MCF 10A (cell line): Measurements from ENCODE around the gene TGIF2. TPM values are rescaled to one million over a fixed set of nuclear protein-coding genes. Genes with fewer than 3 reads are reported as not detected.

Source experiments
- BruUV-seq: library from RNA; stranded (reverse); fragments of 400-500 nt; replicated peaks from 2 replicates; lab custom pipeline; 2021; lab: Mats Ljungman, UMichigan
- CTCF ChIA-PET: fragments of 300-600 bp; sonication (Branson Sonifier 250); formaldehyde crosslinking; extraction: SDS; loops from one replicate; lab custom pipeline; 2021; ENCODE audit warnings: antibody characterized with exemption, inconsistent platforms; lab: Yijun Ruan, JAX
- POLR2A ChIA-PET: fragments of 300-600, 350-650 bp; sonication (Branson Sonifier 250); formaldehyde crosslinking; extraction: SDS; loops from one replicate; lab custom pipeline; 2020; ENCODE audit warnings: antibody characterized with exemption, inconsistent platforms; lab: Yijun Ruan, JAX
- DNase-seq: peaks from one replicate; pipeline ENCODE4 v3.0.0-alpha.2; 2018; ENCODE audit not compliant: unreplicated experiment
- H3K27ac Mint-ChIP-seq: one replicate; pipeline ENCODE4 v1.8.0; 2022; ENCODE audit warnings: mild to moderate bottlenecking, low read depth, mixed read lengths; ENCODE audit not compliant: unreplicated experiment
- H3K27me3 Mint-ChIP-seq: one replicate; pipeline ENCODE4 v1.8.0; 2022; ENCODE audit warnings: mixed read lengths; ENCODE audit not compliant: insufficient read depth, unreplicated experiment
- H3K36me3 Mint-ChIP-seq: one replicate; pipeline ENCODE4 v1.8.0; 2022; ENCODE audit warnings: mild to moderate bottlenecking, moderate library complexity, mixed read lengths; ENCODE audit not compliant: insufficient read depth, unreplicated experiment
- H3K4me1 Mint-ChIP-seq: one replicate; pipeline ENCODE4 v1.8.0; 2022; ENCODE audit warnings: mixed read lengths; ENCODE audit not compliant: insufficient read depth, unreplicated experiment
- H3K4me3 Mint-ChIP-seq: one replicate; pipeline ENCODE4 v1.8.0; 2022; ENCODE audit warnings: mild to moderate bottlenecking, moderate library complexity, mixed read lengths; ENCODE audit not compliant: unreplicated experiment
- H3K9me3 Mint-ChIP-seq: one replicate; pipeline ENCODE4 v1.8.0; 2022; ENCODE audit warnings: mixed read lengths; ENCODE audit not compliant: unreplicated experiment
- intact Hi-C: fragments of 100-400 bp; cut with micrococcal nuclease; formaldehyde crosslinking; loops from 2 replicates; pipeline ENCODE4 v1.14.1; 2022
- total RNA-seq: library from RNA; stranded (reverse); gene quantifications from 2 replicates; pipeline ENCODE4 v1.2.3, GENCODE V29; 2022
- TF ChIP-seq, protein P1 (sequence below): fragments of 200-600 bp; IDR thresholded peaks from one replicate; pipeline ENCODE4 v1.8.0; 2022; ENCODE audit warnings: antibody characterized with exemption, mild to moderate bottlenecking; ENCODE audit not compliant: unreplicated experiment

The TGIF2 gene
- total RNA-seq, 1 experiment from 2014 or later: 9.7 TPM

DNA sequence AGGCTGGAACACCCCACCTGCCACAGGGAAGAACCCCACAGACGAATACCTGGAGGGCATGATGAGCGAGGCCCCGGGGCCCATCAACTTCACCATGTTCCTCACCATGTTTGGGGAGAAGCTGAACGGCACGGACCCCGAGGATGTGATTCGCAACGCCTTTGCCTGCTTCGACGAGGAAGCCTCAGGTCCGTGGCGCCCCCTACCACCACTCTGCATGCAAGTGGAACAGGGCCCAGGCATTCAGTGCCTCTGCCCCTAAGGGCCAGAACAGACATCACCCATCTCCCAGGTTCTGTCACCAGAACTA lies 25.4 kb upstream of the TGIF2 start:
- TF ChIP-seq, protein P1, sequence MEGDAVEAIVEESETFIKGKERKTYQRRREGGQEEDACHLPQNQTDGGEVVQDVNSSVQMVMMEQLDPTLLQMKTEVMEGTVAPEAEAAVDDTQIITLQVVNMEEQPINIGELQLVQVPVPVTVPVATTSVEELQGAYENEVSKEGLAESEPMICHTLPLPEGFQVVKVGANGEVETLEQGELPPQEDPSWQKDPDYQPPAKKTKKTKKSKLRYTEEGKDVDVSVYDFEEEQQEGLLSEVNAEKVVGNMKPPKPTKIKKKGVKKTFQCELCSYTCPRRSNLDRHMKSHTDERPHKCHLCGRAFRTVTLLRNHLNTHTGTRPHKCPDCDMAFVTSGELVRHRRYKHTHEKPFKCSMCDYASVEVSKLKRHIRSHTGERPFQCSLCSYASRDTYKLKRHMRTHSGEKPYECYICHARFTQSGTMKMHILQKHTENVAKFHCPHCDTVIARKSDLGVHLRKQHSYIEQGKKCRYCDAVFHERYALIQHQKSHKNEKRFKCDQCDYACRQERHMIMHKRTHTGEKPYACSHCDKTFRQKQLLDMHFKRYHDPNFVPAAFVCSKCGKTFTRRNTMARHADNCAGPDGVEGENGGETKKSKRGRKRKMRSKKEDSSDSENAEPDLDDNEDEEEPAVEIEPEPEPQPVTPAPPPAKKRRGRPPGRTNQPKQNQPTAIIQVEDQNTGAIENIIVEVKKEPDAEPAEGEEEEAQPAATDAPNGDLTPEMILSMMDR: no peak
- Mint-ChIP-seq H3K9me3 (no peaks in the 10 kb centered on the region), H3K4me3 (no peak overlapping the region), H3K4me1 (peaks cover 8% of the 10 kb centered on the region), H3K27ac (no peak overlapping the region), H3K27me3 (no peaks in the 10 kb centered on the region), H3K36me3 (peaks cover 8% of the 10 kb centered on the region)
- POLR2A ChIA-PET: interaction anchor here (0.6 kb wide), 1 partner anchor 292 kb away, joined by 3 read pairs; no protein-coding TSS in a partner anchor
- intact Hi-C loops: no loop called here
- CTCF ChIA-PET: interaction anchor here (0.5 kb wide), 1 partner anchor 221 kb away, joined by 3 read pairs; no protein-coding TSS in a partner anchor
- no TSS peak for BruUV-seq
- DNase-seq: no peak

DNA sequence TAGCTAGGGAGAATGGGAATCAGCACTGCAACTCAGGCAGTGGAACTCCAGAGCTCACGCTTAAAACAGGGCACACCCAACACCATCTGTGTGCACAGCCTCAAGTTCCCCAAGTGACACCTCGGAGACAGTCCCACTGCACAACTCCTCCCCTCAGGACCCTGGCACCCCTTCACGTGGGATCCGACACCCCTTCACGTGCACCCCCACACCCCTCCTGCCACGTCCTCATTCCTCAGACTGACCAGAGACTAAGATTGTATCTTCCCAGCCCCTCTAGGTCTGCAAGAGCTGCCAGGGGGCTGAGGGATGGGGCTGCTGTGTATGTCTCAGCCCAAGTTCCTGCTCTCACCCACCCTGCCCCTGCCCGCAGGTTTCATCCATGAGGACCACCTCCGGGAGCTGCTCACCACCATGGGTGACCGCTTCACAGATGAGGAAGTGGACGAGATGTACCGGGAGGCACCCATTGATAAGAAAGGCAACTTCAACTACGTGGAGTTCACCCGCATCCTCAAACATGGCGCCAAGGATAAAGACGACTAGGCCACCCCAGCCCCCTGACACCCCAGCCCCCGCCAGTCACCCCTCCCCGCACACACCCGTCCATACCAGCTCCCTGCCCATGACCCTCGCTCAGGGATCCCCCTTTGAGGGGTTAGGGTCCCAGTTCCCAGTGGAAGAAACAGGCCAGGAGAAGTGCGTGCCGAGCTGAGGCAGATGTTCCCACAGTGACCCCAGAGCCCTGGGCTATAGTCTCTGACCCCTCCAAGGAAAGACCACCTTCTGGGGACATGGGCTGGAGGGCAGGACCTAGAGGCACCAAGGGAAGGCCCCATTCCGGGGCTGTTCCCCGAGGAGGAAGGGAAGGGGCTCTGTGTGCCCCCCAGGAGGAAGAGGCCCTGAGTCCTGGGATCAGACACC lies 24.4 kb upstream of the TGIF2 start:
- DNase-seq: no peak
- no peak overlapping the region for H3K4me3 Mint-ChIP-seq
- H3K4me1 Mint-ChIP-seq: peaks cover 8% of the 10 kb centered on the region
- no peaks in the 10 kb centered on the region for H3K9me3 Mint-ChIP-seq
- ChIA-PET POLR2A (interaction anchor here (0.6 kb wide), 2 partner anchors 87 to 291 kb away, joined by 3 read pairs; no protein-coding TSS in a partner anchor), CTCF (interaction anchor here (0.5 to 0.7 kb wide), 3 partner anchors 196 to 545 kb away, joined by 3 read pairs; no protein-coding TSS in a partner anchor)
- TF ChIP-seq, protein P1: no peak
- H3K36me3 Mint-ChIP-seq: peaks cover 8% of the 10 kb centered on the region
- intact Hi-C loops: no loop called here
- no peak overlapping the region for H3K27ac Mint-ChIP-seq
- no peaks in the 10 kb centered on the region for H3K27me3 Mint-ChIP-seq
- no TSS peak for BruUV-seq

DNA sequence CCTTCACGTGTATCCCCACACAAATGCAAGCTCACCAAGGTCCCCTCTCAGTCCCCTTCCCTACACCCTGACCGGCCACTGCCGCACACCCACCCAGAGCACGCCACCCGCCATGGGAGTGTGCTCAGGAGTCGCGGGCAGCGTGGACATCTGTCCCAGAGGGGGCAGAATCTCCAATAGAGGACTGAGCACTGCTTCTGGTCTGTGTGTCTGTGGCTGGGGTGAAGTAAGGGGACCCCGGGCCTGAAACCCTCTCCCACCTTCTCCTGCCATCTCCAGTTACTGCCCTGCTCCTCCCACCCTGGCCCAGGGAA lies 23.8 kb upstream of the TGIF2 start:
- H3K9me3 Mint-ChIP-seq: no peaks in the 10 kb centered on the region
- ChIA-PET POLR2A (interaction anchor here (0.6 kb wide), 1 partner anchor 337 kb away, joined by 4 read pairs; no protein-coding TSS in a partner anchor), CTCF (interaction anchor here (0.6 to 0.7 kb wide), 2 partner anchors 17 to 292 kb away, joined by 3 read pairs; no protein-coding TSS in a partner anchor)
- H3K27me3 Mint-ChIP-seq: no peaks in the 10 kb centered on the region
- intact Hi-C loops: no loop called here
- peaks cover 2% of the 10 kb centered on the region for H3K36me3 Mint-ChIP-seq
- BruUV-seq: no TSS peak
- no peak for DNase-seq
- H3K4me3 Mint-ChIP-seq: no peak overlapping the region
- peaks cover 2% of the 10 kb centered on the region for H3K4me1 Mint-ChIP-seq
- TF ChIP-seq, protein P1: no peak
- H3K27ac Mint-ChIP-seq: no peak overlapping the region
